Measurements from ENCODE around the gene SGTA.
A peak's percentile ranks its signal among the peaks of the same experiment; 100 is the strongest.

SGTA gene

DNA sequence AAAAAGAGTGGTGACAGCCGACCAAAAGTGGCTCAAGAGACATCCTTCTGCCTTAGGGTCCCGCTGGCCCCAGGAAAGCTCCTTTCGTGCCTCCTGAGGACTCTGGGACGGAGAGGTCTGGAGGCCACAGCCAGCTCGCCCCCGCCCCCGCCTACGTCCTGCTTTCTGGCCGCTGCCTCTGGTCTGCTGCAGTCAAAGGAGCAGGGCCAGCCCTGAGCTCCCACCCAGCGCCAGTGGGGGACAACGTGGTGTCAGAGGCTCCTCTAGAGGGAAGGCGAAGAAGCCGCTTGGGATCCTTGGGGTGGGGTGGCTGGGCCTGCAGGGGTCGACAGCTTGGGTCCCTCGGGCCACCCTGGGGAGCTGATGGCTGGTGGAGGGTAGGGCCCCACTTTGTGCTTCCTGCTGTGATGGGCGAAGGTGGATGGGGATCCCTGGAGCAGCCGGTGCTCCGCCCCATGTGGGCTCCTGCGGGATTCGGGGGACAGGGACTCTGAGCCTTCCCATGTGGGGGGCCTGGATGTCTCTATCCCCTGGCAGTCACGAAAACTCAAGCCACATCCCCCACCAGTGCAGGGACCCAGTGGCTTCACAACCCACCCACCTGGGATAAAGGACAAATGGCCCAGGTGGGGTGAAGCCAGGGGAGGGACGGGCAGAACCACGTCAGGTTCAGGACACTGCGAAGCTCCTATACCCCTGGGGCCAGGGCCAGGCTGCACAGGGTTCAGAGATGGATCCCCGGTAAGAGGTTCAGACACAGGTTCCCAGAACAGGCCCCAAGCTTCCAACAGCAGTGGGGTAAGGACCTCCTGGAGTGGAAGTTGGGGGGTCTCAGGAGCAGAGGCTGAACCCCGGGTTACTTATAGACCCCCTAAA, 52.9 kb downstream of the SGTA start:
- H3K27ac ChIP-seq (ENCODE audit: low read depth, low read length, severe bottlenecking): no peak overlapping the region

DNA sequence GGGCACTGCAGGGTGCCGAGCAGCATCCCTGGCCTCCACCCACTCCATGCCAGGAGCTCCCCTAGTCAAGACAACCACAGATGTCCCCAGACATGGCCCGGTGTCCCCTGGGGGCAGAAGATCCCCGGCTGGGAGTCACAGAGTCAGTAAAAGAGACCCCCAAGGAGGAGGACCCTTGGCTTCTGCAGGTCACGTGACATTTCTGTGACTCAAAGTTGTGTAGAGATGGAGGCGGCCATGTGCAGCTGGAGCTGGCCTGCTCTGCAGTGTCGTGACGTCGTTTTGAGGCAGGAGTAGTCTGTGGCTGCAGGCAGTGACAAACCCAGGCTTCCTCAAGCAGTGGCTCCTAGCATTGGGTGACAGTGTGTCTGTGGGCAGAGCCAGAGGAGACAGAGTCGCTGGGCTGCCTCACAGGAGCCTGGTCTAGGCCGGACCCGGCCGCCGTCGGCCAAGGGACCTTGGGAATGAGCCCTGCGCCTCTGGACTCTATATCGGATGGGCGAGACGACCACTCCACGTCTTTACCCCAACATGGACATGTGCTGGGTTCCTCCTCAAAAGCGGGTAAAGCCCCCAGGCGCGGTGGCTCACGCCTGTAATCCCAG, 54.2 kb downstream of the SGTA start:
- Histone ChIP-seq H3K4me3 (ENCODE audit: extremely low read depth, insufficient read depth, low read length, poor library complexity, severe bottlenecking) (no peak overlapping the region), H3K9me3 (ENCODE audit: control insufficient read depth, low read length) (no peaks in the 10 kb centered on the region), H3K27ac (ENCODE audit: low read depth, low read length, severe bottlenecking) (no peak overlapping the region), H3K36me3 (ENCODE audit: control insufficient read depth, insufficient read depth, low read length) (peaks cover 2% of the 10 kb centered on the region), H3K4me1 (ENCODE audit: control insufficient read depth, insufficient read depth, low read length, poor library complexity, severe bottlenecking) (no peaks in the 10 kb centered on the region)
- WGBS, 2 experiments (ENCODE audit: insufficient coverage in 2 of 2): 93 to 94% methylated on average over 21 to 22 of the region's 23 CpGs

More for the DNA sequence above, 52.9 kb downstream of the SGTA start:
- Histone ChIP-seq H3K36me3 (ENCODE audit: control insufficient read depth, insufficient read depth, low read length) (peaks cover 15% of the 10 kb centered on the region), H3K4me3 (ENCODE audit: extremely low read depth, insufficient read depth, low read length, poor library complexity, severe bottlenecking) (no peak overlapping the region), H3K4me1 (ENCODE audit: control insufficient read depth, insufficient read depth, low read length, poor library complexity, severe bottlenecking) (no peaks in the 10 kb centered on the region), H3K9me3 (ENCODE audit: control insufficient read depth, low read length) (no peaks in the 10 kb centered on the region)
- WGBS, 2 experiments (ENCODE audit: insufficient coverage in 2 of 2): 94 to 95% methylated on average over 19 to 25 of the region's 26 CpGs

- H3K9me3 ChIP-seq (ENCODE audit: control insufficient read depth, low read length): no peaks in the 10 kb centered on the region
- H3K27ac ChIP-seq (ENCODE audit: low read depth, low read length, severe bottlenecking): no peak overlapping the region
- H3K4me3 ChIP-seq (ENCODE audit: extremely low read depth, insufficient read depth, low read length, poor library complexity, severe bottlenecking): no peak overlapping the region
- peaks cover 11% of the 10 kb centered on the region for H3K4me1 ChIP-seq (ENCODE audit: control insufficient read depth, insufficient read depth, low read length, poor library complexity, severe bottlenecking)
- 79 to 83% methylated on average over 16 of the region's 16 CpGs for WGBS, 2 experiments (ENCODE audit: insufficient coverage in 2 of 2)
- no peaks in the 10 kb centered on the region for H3K36me3 ChIP-seq (ENCODE audit: control insufficient read depth, insufficient read depth, low read length)
These were observed 55.5 kb downstream of the SGTA start for GRCh38 chr19:2727640-2727944.

- H3K9me3 ChIP-seq (ENCODE audit: control insufficient read depth, low read length): no peaks in the 10 kb centered on the region
- no peaks in the 10 kb centered on the region for H3K36me3 ChIP-seq (ENCODE audit: control insufficient read depth, insufficient read depth, low read length)
- no peak overlapping the region for H3K4me3 ChIP-seq (ENCODE audit: extremely low read depth, insufficient read depth, low read length, poor library complexity, severe bottlenecking)
- no peak overlapping the region for H3K27ac ChIP-seq (ENCODE audit: low read depth, low read length, severe bottlenecking)
- peaks cover 13% of the 10 kb centered on the region for H3K4me1 ChIP-seq (ENCODE audit: control insufficient read depth, insufficient read depth, low read length, poor library complexity, severe bottlenecking)
- WGBS, 2 experiments (ENCODE audit: insufficient coverage in 2 of 2): 51 to 60% methylated on average over 12 to 19 of the region's 26 CpGs
These were observed 56.0 kb downstream of the SGTA start for GRCh38 chr19:2726904-2727639.

DNA sequence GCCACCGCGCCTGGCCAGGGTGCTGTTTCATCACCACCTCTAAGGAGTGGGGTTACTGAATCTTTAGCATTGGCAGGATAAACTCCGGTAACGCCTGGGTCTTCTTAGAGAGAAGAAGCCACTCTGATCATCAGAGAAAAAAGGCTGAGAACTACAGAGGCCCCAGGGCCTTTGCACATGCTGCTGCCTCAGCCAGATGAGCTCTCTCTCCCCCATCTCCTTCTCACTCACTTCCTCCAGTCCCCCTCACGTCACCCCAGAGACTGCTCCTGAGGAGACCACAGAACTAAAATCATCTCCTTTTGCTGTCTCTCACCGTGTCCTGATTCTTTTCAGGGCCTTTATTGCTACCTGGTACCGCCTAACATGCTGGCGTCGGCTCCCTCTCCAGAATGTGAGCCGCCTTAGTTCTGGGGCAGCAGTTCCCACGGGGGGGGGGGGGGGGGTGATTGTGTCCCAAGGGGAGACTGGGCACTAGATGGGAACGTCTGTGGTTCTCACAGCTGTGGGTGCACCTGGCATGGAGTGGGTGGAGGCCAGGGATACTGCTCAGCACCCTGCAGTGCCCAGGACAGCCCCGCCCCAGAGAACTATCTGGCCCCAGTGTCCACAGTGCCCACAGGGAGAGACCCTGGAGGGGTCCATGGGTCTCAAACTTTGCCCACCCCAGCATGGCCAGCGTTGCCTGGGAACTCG, 56.8 kb downstream of the SGTA start:
- no peaks in the 10 kb centered on the region for H3K9me3 ChIP-seq (ENCODE audit: control insufficient read depth, low read length)
- no peak overlapping the region for H3K4me3 ChIP-seq (ENCODE audit: extremely low read depth, insufficient read depth, low read length, poor library complexity, severe bottlenecking)
- no peak overlapping the region for H3K27ac ChIP-seq (ENCODE audit: low read depth, low read length, severe bottlenecking)
- WGBS, 2 experiments (ENCODE audit: insufficient coverage in 2 of 2): 83 to 89% methylated on average over 9 to 13 of the region's 15 CpGs
- no peaks in the 10 kb centered on the region for H3K36me3 ChIP-seq (ENCODE audit: control insufficient read depth, insufficient read depth, low read length)
- peaks cover 13% of the 10 kb centered on the region for H3K4me1 ChIP-seq (ENCODE audit: control insufficient read depth, insufficient read depth, low read length, poor library complexity, severe bottlenecking)

DNA sequence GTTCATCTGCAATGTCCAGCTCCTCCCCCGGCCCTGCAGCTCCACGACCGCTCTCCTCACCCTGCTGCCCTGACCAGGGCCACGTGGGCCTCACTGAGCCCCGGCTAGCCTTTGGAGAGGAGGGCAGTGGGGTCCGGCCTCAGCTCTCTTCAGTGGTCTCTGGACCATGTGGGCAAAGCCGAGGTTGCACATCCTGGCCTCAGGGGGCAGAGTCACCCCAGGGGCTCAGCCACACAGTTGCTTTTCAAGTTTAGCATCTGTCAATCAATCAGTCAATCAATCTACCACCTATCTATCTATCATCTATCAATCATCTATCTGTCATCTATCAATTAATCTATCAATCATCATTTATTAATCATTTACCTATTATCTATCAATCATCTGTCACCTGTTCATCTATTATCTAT, 58.9 kb downstream of the SGTA start:
- 61 to 70% methylated on average over 7 of the region's 7 CpGs for WGBS, 2 experiments (ENCODE audit: insufficient coverage in 2 of 2)
- no peaks in the 10 kb centered on the region for H3K36me3 ChIP-seq (ENCODE audit: control insufficient read depth, insufficient read depth, low read length)
- H3K4me3 ChIP-seq (ENCODE audit: extremely low read depth, insufficient read depth, low read length, poor library complexity, severe bottlenecking): no peak overlapping the region
- H3K9me3 ChIP-seq (ENCODE audit: control insufficient read depth, low read length): no peaks in the 10 kb centered on the region
- peaks cover 13% of the 10 kb centered on the region for H3K4me1 ChIP-seq (ENCODE audit: control insufficient read depth, insufficient read depth, low read length, poor library complexity, severe bottlenecking)
- H3K27ac ChIP-seq (ENCODE audit: low read depth, low read length, severe bottlenecking): no peak overlapping the region

DNA sequence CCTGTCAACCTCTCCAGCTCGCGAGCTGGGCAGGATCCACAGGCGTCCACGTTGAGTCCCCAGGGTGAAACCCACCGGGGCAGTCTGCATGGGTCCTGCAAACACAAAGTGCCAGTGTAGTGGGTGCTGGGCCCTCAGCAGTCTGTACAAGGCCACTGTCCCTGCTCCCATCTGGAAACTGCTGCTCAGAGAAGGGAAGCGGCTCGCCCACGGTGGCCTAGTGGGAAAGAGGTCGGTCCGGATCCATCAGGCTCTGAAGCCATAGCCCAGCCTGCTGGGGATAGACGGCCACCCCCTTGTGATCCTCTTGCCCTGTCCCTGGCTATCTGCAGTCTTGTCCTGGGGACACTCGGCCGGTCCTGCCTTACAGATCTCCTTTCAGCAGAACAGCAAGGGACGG, 59.3 kb downstream of the SGTA start:
- Histone ChIP-seq H3K36me3 (ENCODE audit: control insufficient read depth, insufficient read depth, low read length) (no peaks in the 10 kb centered on the region), H3K9me3 (ENCODE audit: control insufficient read depth, low read length) (no peaks in the 10 kb centered on the region), H3K27ac (ENCODE audit: low read depth, low read length, severe bottlenecking) (no peak overlapping the region), H3K4me1 (ENCODE audit: control insufficient read depth, insufficient read depth, low read length, poor library complexity, severe bottlenecking) (peaks cover 13% of the 10 kb centered on the region), H3K4me3 (ENCODE audit: extremely low read depth, insufficient read depth, low read length, poor library complexity, severe bottlenecking) (no peak overlapping the region)
- whole genome bisulfite sequencing, 2 experiments (ENCODE audit: insufficient coverage in 2 of 2): 83 to 86% methylated on average over 14 of the region's 14 CpGs

GRCh38 chr19:2723345-2723715, 59.7 kb downstream of the SGTA start:
- Histone ChIP-seq H3K4me1 (ENCODE audit: control insufficient read depth, insufficient read depth, low read length, poor library complexity, severe bottlenecking) (peaks cover 13% of the 10 kb centered on the region), H3K27ac (ENCODE audit: low read depth, low read length, severe bottlenecking) (peak overlapping the region; percentile 10), H3K4me3 (ENCODE audit: extremely low read depth, insufficient read depth, low read length, poor library complexity, severe bottlenecking) (no peak overlapping the region), H3K9me3 (ENCODE audit: control insufficient read depth, low read length) (no peaks in the 10 kb centered on the region), H3K36me3 (ENCODE audit: control insufficient read depth, insufficient read depth, low read length) (no peaks in the 10 kb centered on the region)
- 89% methylated on average over 9 to 11 of the region's 13 CpGs for WGBS, 2 experiments (ENCODE audit: insufficient coverage in 2 of 2)

- H3K4me3 ChIP-seq (ENCODE audit: extremely low read depth, insufficient read depth, low read length, poor library complexity, severe bottlenecking): no peak overlapping the region
- H3K9me3 ChIP-seq (ENCODE audit: control insufficient read depth, low read length): no peaks in the 10 kb centered on the region
- no peak overlapping the region for H3K27ac ChIP-seq (ENCODE audit: low read depth, low read length, severe bottlenecking)
- 65 to 68% methylated on average over 23 to 26 of the region's 28 CpGs for WGBS, 2 experiments (ENCODE audit: insufficient coverage in 2 of 2)
- peaks cover 13% of the 10 kb centered on the region for H3K4me1 ChIP-seq (ENCODE audit: control insufficient read depth, insufficient read depth, low read length, poor library complexity, severe bottlenecking)
- H3K36me3 ChIP-seq (ENCODE audit: control insufficient read depth, insufficient read depth, low read length): no peaks in the 10 kb centered on the region
These were observed 60.3 kb downstream of the SGTA start for GRCh38 chr19:2722541-2723344.
